ENCODE data around the gene WSCD1.

The WSCD1 gene

DNA sequence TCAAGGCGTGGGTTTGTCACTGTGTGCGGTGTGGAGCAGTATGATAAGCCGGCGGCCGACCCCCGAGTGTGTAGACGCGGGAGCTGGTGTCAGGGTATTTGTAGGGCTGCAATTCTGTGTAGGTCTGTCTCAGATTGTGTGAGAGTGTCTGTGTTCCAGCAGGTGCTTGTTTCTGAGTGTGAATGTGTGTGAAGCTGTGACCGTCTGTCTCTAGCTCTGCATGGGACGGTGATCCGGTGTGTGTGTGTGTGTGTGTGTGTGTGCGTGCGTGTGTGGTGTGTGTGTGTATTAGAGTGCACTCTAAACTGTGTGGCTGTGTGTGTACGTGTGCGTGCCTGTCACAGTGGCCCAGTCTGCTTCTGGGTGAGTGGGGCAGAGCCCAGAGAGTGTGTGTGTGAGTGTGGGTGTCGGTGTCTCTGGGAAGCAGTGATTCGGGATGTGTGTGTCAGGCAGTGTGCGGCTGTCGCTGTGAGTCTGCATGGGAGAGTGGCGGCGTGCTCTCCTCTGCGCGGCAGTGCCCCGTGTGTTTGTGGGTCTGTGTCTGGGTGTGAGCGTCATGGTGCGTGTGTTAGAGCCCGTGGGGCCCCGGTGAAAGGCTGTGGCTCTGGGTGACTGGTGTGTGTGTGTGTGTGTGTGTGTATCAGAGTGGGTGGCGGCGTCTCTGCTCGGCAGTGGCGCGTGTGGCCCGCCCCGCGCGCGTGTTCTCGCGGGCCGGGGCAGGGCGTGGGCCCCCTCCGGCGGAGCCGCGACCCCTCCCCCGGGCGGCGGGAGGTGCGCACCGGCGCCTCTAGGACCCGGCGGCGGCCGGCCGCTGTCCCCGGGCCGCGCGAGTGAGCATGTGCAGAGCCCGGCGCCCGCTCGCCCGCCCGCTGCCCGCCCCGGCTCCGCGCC lies at the start of gene WSCD1:
TSS of gene WSCD1 (plus strand) at position 841 of the 891 bp plus-strand sequence. CDS start 10,280 bp downstream, outside the sequence.
- ATAC-seq (no peak), DNase-seq (peak; percentile 16)

DNA sequence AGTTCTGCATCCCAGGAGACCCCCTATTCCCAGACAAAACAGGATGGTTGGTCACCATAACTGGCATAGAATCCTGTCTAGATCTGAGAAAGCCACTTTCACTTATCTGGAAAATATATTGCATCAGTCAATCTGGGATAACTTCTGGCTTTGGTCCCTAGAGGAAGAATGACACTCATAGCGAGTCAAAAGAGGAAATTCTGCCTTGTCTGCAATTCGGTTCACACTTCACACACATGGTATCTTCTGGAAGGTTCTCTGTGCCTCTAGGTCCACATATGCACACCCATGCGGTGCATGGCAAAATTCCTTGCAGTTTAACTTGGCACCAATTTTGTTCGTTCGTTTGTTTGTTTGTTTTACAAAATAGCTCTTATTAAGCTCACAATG lies 49.2 kb upstream of the WSCD1 start:
- DNase-seq (no peak), ATAC-seq (no peak)

DNA sequence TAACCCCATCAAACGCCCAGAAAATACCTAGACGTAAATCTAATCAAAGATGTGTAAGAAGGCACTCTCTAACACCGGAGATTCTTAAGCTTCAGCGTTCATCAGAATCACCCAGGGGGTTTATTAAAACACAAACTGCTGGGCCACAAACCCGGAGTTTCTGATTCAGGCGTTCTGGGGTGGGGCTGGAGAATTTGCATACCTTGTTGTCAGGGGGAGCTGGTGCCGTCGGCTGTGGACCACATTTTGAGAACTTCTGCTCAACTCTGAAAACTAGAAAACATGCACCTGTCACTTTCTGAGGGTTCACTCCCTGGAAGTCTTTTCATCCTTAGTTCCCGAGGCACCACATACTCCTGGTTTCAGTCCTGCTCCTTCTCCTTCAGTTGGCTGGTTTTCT lies 48.6 kb upstream of the WSCD1 start:
- DNase-seq, result no peak
- no peak for ATAC-seq

DNA sequence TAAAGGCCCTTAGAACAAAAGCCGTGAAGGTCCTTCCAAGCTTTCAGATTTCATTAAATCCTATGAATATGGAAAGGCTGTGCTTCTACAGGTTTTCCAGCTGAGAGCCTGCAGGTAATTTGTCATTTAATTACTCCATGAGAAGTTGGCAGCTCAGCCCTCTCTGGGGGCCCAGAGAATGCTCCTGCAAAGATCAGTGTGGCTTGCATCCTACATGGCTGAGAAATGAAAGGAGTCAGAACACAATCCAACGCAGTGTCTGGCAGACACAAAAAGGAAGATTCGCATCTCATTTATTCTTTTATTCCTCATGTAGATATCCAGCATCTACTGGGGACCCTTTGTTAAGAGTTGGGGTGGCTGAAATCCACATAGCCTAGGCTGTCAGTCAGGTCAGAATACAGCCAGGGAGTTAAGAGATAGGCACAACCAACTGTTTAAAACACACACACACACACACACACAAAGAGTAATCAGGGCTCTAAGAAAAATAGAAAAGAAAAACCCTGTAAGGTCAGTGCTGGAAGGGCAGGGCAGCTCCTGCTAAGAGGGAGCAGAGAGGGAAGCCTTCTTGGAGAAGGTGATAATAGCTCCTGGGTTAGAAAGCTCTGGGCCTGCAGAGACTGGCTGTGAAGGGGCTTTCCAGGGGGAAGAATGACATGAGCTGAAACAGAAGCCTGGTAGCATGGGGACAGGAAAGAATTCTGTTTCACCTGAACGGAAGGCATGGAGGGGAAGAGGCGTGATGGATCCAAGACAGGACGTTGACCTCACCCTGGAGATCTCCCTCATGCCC lies 46.9 kb upstream of the WSCD1 start:
- DNase-seq, result no peak
- ATAC-seq, result no peak

DNA sequence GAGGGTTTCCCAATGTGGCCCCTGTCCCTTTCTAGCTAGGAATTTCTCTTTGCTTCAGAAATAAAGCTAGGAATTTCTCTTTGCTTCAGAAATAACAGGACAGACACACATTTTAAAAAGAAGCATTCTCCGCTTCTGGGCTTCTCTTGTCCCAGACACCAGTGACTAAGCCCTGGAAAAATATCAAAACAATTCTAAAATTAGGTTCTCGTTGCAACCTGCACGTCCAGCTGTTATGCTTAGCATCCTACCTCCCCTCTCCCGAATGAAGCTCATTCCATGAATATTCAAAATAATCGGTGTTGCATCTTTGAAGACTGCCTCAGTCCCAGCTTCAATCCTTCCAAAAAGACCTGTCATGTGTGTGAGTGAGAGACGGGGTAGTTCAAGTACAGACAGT lies 45.6 kb upstream of the WSCD1 start:
- ATAC-seq (no peak), DNase-seq (no peak)

DNA sequence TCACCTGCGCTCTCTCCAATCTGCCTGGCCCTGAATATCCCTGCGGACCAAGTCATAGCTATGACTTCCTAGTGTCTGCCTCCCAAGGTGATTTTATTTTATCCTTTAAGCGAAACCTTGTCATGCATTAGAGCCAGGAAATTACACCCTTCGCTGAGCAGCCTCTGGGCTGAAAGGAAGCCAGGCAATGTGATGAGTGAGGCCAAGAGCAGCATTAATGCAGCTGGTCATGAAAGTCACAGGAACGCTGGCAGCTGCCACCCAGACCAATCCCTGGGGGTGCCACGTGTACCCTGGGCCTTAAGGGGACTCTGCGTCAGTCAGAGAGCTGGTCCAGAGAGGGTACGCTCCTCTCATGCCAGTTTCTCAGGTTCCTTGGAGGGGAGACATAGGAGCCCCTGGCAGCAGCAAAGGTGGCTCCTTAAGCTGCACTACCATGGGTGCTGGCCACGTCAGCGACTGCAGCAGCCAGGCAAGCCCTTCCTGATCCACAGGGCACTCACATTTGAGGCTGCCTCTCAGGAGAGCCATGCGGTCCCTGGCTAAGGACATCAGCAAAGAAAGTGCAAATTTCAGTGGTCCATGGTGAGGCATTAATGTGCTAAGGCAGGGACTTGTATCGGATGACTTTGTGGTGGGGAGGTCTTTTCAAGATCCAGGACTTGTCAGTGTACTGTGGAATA lies 42.7 kb upstream of the WSCD1 start:
- DNase-seq, result no peak
- no peak for ATAC-seq

DNA sequence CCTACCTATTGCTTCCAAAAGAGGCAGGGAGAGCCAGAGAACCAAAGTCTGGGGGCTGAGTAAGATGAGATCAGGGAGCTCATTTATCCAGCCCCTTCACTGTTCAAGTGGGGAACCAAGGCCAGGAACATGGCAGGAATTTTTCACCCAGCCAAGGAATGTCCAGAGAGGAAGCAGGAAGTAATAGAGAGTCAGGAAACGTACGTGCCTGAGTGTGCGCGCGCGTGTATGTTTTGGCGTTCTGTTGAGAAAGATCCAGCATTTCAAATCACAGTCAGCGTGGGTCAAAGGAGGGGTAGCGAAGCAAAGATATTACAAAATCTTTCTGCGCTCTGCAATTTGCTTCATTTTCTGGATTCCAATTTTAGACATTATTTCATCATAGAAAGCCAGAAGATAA lies 41.9 kb upstream of the WSCD1 start:
- no peak for ATAC-seq
- DNase-seq, result no peak

DNA sequence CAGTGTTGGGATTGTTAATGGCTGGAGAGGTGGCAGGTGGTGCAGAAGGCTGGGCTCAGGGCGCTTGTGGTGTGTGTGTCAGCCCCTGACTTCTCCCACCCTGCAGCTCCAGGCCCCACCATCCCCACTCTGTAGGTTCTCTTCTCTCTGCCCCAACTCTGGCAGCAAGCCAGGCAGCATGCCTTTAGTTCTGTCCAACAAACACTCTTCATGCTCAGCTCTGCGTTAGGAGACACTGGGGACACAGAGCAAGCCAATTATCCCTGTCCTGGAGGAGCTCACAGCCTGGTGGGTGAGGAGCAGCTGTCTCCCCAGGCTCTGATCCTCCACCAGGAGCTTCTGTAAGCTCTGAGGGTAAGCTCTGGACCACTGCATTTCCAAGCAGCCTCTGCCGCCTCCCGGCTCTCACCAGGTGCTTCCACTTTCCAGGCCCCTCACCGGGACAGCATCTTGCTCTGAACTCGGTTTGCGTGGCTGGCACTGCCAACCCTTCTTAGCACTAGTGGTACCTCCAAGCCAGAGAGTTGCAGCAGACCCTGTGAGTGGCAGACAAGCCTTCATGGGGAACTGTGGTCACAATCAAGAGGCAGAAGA lies 34.3 kb upstream of the WSCD1 start:
- DNase-seq, result no peak
- no peak for ATAC-seq

DNA sequence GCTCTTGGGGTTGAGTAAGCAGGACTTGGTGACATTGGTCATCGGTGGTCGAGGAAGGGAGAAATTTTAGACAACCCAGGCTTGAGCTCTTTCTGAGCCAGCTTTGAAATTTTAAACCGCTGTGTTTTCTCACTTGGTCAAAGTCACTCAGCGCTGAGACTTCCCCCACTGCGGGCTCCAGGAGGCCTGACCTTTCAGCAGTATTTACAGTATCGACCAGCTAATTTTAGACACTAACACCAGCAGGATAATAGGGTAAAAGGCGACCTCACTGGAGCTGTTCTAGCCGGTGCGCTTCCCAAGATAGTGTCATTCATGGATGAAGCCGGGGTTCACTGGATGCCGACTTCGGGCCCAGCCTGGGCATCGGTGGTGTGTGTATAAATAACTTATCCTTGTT lies 29.7 kb upstream of the WSCD1 start:
- ATAC-seq (no peak), DNase-seq (no peak)

DNA sequence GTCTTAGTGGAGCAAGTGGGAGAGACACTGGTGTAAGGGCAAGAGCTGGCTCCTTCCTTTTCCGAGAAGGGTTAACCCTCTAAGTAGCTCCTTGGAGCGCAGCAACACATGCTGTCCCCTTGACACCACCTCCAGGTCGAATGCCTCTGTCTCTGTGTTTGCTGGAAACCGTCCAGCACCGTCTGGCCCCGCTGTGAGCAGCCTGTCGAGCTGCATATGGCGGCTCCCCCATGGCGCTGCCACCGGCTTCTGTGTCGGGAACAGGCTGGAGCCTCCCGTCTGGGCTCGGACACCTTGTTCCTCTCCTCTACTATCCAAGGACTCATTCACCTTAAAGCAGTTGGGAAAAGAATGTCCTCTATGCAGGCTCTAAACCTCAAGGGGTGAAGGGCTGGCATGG lies 28.9 kb upstream of the WSCD1 start:
- DNase-seq (no peak), ATAC-seq (no peak)

DNA sequence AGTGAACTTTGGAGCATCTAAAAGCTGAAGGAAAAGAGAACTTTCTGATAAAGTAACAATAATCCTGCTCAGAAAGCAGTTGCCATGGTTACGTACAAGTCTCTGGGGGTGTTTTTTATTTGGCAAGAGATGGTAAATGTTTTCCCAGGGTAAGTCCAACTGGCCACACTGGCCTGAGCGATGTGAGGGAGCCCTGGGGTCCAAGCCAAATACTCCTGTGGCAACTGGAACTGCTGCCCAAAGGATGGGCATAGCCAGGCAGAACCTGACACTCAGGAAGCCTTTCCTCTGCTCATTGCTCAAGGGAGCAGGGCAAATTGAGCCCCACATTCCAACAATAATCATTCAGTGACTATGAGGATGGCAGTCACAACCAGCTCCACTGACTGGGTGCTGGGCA lies 26.8 kb upstream of the WSCD1 start:
- DNase-seq (no peak), ATAC-seq (no peak)

DNA sequence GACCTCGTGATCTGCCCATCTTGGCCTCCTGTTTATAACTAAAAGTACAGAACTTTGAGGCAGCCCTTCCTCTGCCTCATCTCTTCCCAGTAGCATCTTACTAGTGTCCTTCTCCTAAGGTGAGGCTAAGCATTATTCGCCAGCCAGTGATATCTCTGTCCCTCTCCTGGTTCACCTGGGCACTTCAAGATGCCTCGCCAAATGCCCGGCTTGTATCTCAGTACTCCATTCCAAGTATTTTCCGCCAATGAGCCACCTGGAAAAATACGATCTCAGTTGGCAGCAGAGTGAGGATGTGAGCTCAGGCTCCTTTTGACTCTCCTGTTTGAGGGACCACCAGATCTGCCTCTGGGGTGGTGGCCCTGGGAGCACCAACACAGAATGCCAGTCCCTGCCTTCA lies 25.9 kb upstream of the WSCD1 start:
- no peak for DNase-seq
- ATAC-seq, result no peak

DNA sequence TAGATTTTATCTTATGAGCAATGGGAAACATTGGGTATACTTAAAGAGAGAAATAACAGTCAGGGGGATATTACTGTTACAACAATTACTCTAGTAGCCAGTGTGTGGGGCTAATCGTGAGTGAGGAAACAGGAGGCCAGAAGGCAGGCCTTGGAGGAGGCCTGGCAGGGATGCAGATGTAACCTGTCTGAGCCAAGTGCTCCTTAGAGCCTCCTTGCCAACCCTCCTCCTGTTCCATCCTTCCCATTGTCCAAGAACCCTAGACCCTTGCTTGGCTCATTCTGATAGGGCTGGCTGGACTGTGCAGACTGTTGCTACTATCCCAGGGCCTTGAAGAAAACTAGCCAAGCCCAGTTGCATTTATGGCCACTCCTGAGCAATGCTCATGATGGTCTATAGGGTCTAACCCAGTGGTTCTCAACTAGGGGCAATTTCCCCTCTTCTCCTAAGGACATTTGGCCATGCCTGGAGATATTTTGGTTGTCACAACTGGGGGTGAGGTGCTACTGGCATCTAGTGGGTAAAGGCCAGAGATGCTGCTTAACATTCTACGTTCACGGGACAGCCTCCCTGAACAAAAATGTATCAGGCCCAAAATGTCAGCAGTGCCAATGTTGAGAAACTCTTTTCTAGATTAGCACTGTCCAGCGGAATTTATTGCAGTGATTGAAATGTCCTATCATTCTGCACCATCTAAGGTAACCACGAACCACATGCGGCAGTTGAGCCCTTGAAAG lies 24.4 kb upstream of the WSCD1 start:
- ATAC-seq, result no peak
- DNase-seq, result no peak

DNA sequence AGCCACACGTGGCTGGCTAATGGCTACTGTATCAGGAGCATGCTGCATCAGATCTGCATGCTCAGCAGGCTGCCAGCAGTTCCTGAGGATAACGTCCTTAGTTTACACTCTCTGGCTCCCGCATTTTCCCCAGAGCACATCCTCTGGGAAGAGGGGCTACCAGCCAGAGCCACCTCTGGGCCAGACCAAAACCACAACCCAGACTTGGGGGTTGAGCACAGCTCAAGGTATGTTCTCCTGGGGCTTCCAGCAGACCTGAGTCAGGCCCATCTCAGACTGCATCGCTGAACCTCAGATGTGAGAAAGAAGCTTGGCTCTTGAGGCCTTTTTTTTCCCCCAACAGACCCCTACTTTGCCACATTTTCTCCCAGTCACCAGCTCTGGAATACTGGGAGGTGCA lies 23.7 kb upstream of the WSCD1 start:
- DNase-seq (no peak), ATAC-seq (no peak)

DNA sequence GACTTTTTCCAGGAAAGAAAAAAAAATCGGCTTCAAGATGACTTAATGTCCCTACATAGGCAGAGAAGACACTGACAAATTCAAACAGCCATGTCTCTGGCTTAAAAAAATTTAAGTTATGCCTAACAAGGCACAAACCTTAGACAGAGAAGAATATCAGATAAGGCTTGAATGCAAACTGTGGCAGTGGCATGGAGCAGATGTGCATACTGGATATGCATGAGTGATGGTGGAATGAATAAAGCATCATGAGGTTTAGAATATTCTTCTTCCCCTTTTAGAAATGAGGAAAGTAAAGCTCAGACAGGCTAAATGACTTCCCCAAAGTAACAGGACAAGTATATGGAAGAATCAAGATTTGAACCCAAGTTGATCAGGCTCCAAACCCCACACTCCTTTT lies 23.2 kb upstream of the WSCD1 start:
- ATAC-seq (no peak), DNase-seq (no peak)

DNA sequence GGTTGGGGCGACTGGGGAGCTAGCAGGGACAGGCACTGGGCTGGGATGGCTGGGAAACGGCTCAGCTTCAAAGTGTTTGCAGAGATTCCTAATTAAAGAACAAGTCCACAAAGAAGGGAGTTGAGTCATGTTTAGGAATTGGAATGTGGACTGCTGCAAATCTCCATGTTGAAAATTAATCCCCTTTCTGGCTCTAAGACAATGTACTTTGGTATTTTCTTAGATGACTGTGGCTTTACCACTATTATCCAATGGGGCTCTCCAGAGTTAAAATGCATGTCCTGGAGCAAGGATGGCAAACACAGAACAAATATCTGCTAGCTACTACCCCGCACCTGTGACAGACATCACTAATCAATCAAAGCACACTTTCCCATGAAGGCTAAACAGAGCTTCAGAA lies 22.2 kb upstream of the WSCD1 start:
- DNase-seq (no peak), ATAC-seq (no peak)

DNA sequence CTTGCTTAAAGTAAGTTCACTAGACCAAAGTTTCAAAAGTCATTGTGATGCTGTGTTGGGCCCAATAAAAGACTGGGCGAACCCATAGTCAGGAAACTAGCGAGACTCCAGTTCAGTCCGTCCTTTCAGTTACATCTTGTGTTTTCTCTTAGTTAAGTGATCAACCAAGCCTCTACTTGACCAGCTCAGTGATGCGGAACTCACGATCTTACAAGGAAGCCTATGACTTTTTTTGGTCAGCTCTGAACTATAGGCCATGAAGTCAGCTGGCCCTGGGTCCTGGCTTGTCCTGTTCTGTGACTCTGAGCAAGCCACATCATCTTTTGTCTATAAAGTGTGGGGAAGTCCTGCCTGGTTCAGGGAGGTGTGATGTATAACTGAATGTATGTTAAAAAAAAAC lies 21.7 kb upstream of the WSCD1 start:
- no peak for ATAC-seq

DNA sequence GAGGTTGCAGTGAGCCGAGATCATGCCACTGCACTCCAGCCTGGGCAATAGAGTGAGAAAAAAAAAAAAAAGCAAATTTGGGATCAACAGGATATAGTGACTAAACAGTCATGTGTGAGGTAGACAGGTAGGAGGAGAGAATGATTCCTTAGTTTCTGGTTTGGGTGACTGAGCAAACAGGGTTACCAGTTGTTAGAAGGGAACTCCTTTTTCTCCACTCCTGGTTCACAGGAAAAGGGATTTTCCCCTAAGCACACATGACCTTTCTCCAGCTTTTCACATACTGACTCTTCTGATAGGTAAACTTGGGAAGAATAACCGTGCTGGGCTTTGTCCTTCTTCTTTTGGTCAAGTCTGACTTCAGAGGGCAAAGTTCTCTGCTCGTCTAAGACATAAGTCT lies 17.3 kb upstream of the WSCD1 start:
- ATAC-seq (no peak), DNase-seq (no peak)

More for the DNA sequence above, 21.7 kb upstream of the WSCD1 start:
- no peak for DNase-seq

DNA sequence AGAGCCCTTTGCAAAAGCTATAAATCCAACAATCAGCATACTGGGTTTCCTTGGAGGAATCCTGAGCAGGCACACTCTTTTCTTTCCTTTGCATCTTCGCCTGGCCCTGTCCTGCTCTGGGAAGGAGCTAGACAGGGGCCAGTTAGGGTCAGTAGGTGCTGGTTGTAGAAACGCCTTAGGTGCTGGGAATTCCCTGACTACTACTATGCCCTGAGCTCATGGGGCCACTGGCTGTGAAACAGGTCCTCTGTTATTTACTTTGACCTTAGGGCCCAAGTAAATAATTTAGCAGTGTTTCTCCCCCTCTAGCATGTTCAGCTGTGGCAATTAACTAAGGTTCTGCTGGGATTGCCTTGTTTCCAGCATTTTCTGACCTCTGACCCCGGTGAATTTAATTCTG lies 15.8 kb upstream of the WSCD1 start:
- ATAC-seq (no peak), DNase-seq (no peak)

DNA sequence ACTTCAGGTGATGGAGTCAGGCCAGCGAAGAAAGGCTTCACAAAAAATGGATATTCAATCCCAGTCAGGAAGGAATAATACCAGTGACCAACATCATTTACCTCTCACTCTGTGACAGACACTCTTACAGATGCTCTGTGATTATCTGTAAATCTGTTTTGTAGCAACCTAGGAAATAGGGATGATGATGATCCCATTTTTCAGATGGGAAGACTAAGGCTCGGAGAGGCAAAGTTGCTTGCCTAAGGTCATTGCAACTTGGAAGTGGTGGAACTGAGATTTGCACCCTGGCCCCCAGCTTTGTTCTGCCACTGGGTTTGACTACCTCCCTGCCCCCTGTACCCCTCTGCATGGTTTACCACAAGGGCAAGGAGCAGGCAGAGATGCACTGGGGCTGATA lies 14.1 kb upstream of the WSCD1 start:
- ATAC-seq (no peak), DNase-seq (no peak)

DNA sequence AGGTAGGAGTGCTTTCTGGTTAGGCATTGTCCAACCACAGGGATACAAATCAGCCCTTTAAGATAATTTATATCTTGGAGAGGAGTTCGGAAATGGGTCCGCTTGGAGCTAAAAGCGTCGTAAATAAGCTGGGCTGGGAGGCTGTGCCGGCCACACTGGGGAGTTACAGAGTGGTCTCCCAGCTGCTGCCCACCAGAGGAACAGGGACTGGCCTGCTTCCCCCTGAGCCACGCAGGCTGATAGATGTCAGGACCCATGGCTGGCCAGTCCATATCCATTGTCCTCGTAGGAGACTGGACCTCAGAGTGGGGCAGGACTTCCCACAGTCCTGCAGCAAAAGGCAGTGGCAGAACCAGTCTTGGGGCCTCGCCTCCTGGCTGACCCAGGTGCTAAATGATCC lies 12.6 kb upstream of the WSCD1 start:
- DNase-seq, result no peak
- no peak for ATAC-seq

DNA sequence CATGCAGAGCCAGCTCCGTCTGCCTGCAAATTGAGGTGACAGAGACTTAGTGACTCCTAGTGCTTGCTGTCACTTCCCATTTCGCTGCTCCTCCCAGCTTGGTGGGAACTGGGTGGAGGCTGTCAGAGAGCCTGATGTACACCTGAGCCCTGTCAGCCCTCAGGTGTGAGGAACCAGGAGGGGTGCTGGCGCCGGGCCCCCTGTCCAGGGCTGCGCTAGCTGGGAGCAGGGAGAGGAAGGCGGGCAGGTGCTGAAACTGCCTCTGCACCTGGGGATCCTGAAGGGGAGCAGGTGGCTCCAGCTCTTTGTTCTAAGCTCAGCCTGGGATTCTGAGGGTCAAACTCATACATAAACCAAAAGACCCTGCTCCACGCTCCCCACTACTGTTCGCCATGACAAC lies 10.8 kb upstream of the WSCD1 start:
- no peak for DNase-seq
- ATAC-seq, result no peak
